Measurements from ENCODE around the gene ANXA11.

Gene ANXA11

GRCh38 chr10:80108576-80109239, 96.6 kb downstream of the ANXA11 start:
- DNase-seq (ENCODE audit: low read depth in 2 of 2): no peak

- no peak for DNase-seq (ENCODE audit: low read depth in 2 of 2)
These were observed 101.0 kb downstream of the ANXA11 start for GRCh38 chr10:80104066-80104926.

Measured in stimulated activated CD4-positive, alpha-beta T cell treated with anti-CD3 and anti-CD28 coated beads, Interleukin-1b, Interleukin-23, amount 100 ng/mL, for 1 hour (primary cell).